Measurements from ENCODE around the gene AGBL4.

AGBL4 gene

DNA sequence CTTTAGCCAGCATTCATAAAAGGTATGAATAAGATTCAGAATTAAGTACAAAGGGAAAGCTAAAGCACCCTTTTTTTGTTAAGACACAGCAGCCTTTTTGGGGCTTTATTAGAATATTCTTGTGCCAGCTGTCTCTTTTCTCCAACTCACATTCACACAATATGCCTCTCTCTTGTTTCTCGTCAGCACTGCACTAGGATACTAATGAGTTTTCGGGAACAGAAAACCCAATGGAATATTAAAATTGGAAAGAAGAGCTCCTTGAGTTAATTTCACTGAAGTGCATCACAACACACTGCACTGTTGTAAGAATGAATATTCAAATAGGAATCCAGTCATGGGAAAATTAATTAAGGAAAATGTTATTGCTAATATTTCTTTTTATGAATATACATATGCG is 836.7 kb downstream of the AGBL4 start:
- no peak overlapping the region for H3K27ac ChIP-seq
- no peak for TF ChIP-seq ZFX (IDR thresholded peaks at IDR 0.05; ENCODE audit: borderline replicate concordance)
- TF ChIP-seq, protein P1, sequence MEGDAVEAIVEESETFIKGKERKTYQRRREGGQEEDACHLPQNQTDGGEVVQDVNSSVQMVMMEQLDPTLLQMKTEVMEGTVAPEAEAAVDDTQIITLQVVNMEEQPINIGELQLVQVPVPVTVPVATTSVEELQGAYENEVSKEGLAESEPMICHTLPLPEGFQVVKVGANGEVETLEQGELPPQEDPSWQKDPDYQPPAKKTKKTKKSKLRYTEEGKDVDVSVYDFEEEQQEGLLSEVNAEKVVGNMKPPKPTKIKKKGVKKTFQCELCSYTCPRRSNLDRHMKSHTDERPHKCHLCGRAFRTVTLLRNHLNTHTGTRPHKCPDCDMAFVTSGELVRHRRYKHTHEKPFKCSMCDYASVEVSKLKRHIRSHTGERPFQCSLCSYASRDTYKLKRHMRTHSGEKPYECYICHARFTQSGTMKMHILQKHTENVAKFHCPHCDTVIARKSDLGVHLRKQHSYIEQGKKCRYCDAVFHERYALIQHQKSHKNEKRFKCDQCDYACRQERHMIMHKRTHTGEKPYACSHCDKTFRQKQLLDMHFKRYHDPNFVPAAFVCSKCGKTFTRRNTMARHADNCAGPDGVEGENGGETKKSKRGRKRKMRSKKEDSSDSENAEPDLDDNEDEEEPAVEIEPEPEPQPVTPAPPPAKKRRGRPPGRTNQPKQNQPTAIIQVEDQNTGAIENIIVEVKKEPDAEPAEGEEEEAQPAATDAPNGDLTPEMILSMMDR (IDR thresholded peaks at IDR 0.05): no peak

DNA sequence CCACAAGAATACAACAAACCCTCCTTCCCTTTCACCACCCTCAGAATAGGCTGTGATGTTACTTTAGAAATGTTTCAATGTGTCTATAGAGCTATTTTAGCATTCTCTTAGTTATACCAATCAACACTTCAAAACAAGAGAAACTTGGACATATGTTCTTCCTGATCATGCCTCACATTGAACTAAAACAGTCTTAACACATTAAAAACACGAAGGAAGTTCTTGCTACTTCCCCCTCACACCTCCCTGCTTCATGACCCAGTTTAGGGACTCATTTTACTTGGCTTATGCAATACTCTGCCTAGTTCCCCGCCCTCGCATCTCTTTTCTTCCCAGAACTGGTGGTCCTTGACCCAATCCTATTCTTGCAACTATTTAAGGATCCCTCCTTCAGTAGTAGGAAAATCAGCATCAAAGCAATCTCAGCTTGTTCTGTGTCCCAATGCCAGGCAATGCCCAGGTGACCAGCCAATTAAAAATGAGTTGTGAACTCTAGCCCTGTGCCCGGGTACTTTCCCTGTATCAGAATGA is 838.2 kb downstream of the AGBL4 start:
- no peak for TF ChIP-seq ZFX (IDR thresholded peaks at IDR 0.05; ENCODE audit: borderline replicate concordance)
- TF ChIP-seq, protein P1 (IDR thresholded peaks at IDR 0.05): no peak
- H3K27ac ChIP-seq: no peak overlapping the region

GRCh38 chr1:49183489-49183888 is 840.3 kb downstream of the AGBL4 start:
- H3K27ac ChIP-seq: no peak overlapping the region
- TF ChIP-seq ZFX (IDR thresholded peaks at IDR 0.05; ENCODE audit: borderline replicate concordance): no peak
- TF ChIP-seq, protein P1 (IDR thresholded peaks at IDR 0.05): no peak

GRCh38 chr1:49181033-49181432 is 842.7 kb downstream of the AGBL4 start:
- TF ChIP-seq ZFX (IDR thresholded peaks at IDR 0.05; ENCODE audit: borderline replicate concordance): no peak
- TF ChIP-seq, protein P1 (IDR thresholded peaks at IDR 0.05): no peak

GRCh38 chr1:49171941-49172593 is 851.7 kb downstream of the AGBL4 start:
- no peak overlapping the region for H3K27ac ChIP-seq
- TF ChIP-seq, protein P1 (IDR thresholded peaks at IDR 0.05): no peak

More at GRCh38 chr1:49181033-49181432, 842.7 kb downstream of the AGBL4 start:
- H3K27ac ChIP-seq: no peak overlapping the region

DNA sequence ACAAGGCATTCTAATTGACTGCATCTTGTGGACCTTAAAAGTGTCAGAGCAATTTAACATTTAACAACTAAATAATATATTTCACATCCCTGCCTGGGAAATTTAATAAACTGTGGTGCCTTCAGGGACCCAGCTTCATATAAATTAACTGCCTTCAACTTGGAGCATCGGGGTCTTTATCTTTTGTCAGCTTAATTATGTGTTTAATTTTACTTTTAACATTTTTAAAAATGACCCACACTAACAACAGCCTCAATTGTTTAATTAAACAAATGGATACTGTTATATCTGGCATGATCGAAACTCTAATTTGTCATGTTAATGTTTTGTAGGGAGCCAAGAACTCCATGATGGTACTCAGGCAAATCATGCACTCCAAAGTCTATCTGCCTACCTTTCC is 857.7 kb downstream of the AGBL4 start:
- TF ChIP-seq, protein P1 (IDR thresholded peaks at IDR 0.05): no peak
- no peak for TF ChIP-seq ZFX (IDR thresholded peaks at IDR 0.05; ENCODE audit: borderline replicate concordance)
- H3K27ac ChIP-seq: no peak overlapping the region

- H3K27ac ChIP-seq: no peak overlapping the region
- TF ChIP-seq, protein P1 (IDR thresholded peaks at IDR 0.05): no peak
- TF ChIP-seq ZFX (IDR thresholded peaks at IDR 0.05; ENCODE audit: borderline replicate concordance): no peak
These were observed 860.7 kb downstream of the AGBL4 start for GRCh38 chr1:49163031-49163430.

Measured in 22Rv1 (cell line).